ENCODE measurements around the gene RNF2. TPM values are rescaled to one million over a fixed set of nuclear protein-coding genes. Genes with fewer than 3 reads are reported as not detected.
A peak's percentile ranks its signal among the peaks of the same experiment; 100 is the strongest.

RNF2 gene
- total and polyA plus RNA-seq, 2 of the 13 experiments (the other 11 are each of a cell fraction or from before 2014, with no cell fraction given) = 19.3 to 21.7 TPM

DNA sequence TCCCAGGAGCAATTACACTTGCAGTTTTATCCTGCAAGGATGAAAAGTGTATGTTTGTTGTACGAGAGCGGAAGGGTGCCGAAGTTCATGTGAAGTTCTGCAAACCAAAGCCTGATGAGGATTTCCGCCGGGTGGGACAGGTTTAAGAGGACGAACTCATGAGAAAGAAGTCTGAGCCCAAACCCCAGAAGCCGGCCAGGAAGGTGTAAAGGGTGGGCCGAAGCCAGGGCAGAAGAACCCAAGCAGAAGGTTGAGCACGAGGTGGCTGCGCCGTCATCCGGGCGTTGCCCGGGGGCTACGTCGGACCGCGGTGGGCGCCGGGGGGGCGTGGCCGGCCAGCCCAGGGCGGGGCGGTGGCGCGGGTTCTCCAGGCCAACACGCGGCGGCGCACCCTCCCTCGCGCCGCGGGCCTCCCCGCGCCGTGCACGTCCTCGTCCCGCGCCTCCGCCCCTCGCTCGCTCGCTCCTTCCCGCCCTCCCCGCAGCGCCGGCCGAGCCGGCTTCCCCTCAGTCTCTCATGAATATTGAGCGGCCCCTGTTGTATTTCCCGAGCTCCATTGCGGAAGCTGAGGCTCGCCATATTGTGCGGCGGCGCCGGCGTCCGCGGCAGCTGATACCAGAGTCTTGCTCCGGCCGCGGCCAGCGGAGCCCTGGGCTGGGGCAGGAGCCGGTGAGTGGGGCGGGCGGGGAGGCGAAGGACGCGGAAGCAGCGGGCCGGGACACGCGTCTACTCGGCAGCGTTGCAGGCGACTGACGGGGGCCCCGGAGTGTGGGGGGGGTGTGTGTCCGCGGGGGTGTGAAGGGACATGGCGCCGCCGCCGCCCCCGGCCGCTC lies at the start of gene RNF2 (continued):
- TF ChIP-seq ZNF484 (CRISPR knock-in tag; IDR thresholded peaks at IDR 0.05; ENCODE audit: borderline replicate concordance, low read depth) (no peak), DRAP1 (CRISPR knock-in tag; IDR thresholded peaks at IDR 0.05) (0 out of 2 replicates have a peak, but pooled peaks have one; percentile 14), SALL1 (CRISPR knock-in tag; IDR thresholded peaks at IDR 0.05) (peak; percentile 85), ELF1 (CRISPR knock-in tag; IDR thresholded peaks at IDR 0.05) (peak; percentile 52; the same call in 1 of the 2 replicates), FOXP1 (IDR thresholded peaks at IDR 0.05) (no peak), FOXP1 (CRISPR knock-in tag; IDR thresholded peaks at IDR 0.05) (no peak), ZNF768 (CRISPR knock-in tag; IDR thresholded peaks at IDR 0.05) (no peak), TFDP1 (CRISPR knock-in tag; IDR thresholded peaks at IDR 0.05; ENCODE audit: borderline replicate concordance) (peak; percentile 78), EEA1 (CRISPR knock-in tag; IDR thresholded peaks at IDR 0.05; ENCODE audit: borderline replicate concordance) (0 out of 2 replicates have a peak, but pooled peaks have one; percentile 16), ZNF331 (CRISPR knock-in tag; IDR thresholded peaks at IDR 0.05) (0 out of 2 replicates have a peak, but pooled peaks have one; percentile 19), ZMYM4 (CRISPR knock-in tag; IDR thresholded peaks at IDR 0.05) (peak; percentile 79), PCBP2 (optimal IDR thresholded peaks at IDR 0.05; ENCODE audit: low read depth, low read length, poor library complexity, severe bottlenecking) (no peak), ZGPAT (CRISPR knock-in tag; IDR thresholded peaks at IDR 0.05) (peak; percentile 54; the same call in 1 of the 2 replicates), HNRNPH1 (optimal IDR thresholded peaks at IDR 0.05; ENCODE audit: low read depth, low read length) (no peak), ZBTB21 (CRISPR knock-in tag; IDR thresholded peaks at IDR 0.05) (no peak), GLI4 (CRISPR knock-in tag; IDR thresholded peaks at IDR 0.05; ENCODE audit: borderline replicate concordance) (no peak), HOXA3 (CRISPR knock-in tag; IDR thresholded peaks at IDR 0.05) (peak; percentile 61; the same call in 1 of the 2 replicates), ATF2 (CRISPR knock-in tag; IDR thresholded peaks at IDR 0.05) (0 out of 2 replicates have a peak, but pooled peaks have one; percentile 49), ZNF589 (CRISPR knock-in tag; conservative IDR thresholded peaks at IDR 0.05) (no peak), HDAC2 (CRISPR knock-in tag; IDR thresholded peaks at IDR 0.05) (peak; percentile 52; the same call in 1 of the 2 replicates), ZFX (CRISPR knock-in tag; IDR thresholded peaks at IDR 0.05; ENCODE audit: low read depth) (peak; percentile 59)
- TF ChIP-seq, protein P1, sequence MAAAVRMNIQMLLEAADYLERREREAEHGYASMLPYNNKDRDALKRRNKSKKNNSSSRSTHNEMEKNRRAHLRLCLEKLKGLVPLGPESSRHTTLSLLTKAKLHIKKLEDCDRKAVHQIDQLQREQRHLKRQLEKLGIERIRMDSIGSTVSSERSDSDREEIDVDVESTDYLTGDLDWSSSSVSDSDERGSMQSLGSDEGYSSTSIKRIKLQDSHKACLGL (CRISPR knock-in tag; IDR thresholded peaks at IDR 0.05) = peak; percentile 22; the same call in 1 of the 2 replicates
- TF ChIP-seq, protein P2, sequence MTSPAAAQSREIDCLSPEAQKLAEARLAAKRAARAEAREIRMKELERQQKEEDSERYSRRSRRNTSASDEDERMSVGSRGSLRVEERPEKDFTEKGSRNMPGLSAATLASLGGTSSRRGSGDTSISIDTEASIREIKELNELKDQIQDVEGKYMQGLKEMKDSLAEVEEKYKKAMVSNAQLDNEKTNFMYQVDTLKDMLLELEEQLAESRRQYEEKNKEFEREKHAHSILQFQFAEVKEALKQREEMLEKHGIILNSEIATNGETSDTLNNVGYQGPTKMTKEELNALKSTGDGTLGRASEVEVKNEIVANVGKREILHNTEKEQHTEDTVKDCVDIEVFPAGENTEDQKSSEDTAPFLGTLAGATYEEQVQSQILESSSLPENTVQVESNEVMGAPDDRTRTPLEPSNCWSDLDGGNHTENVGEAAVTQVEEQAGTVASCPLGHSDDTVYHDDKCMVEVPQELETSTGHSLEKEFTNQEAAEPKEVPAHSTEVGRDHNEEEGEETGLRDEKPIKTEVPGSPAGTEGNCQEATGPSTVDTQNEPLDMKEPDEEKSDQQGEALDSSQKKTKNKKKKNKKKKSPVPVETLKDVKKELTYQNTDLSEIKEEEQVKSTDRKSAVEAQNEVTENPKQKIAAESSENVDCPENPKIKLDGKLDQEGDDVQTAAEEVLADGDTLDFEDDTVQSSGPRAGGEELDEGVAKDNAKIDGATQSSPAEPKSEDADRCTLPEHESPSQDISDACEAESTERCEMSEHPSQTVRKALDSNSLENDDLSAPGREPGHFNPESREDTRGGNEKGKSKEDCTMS (CRISPR knock-in tag; conservative IDR thresholded peaks at IDR 0.05) = no peak

All from HepG2 (cell line).